HCT116 (cell line): Measurements from ENCODE around the gene TNP1. TPM values are rescaled to one million over a fixed set of nuclear protein-coding genes. Genes with fewer than 3 reads are reported as not detected.

Experiments
- ATAC-seq: fragments of 200-7000 bp; cut with Tn5 transposase; 2 replicates; pipeline ENCODE4 v1.9.1; 2020; ENCODE audit warnings: mild to moderate bottlenecking, moderate library complexity
- BruUV-seq: library from RNA; stranded (reverse); fragments of 400-500 nt; replicated peaks from 2 replicates; lab custom pipeline; 2021; lab: Mats Ljungman, UMichigan
- CTCF ChIA-PET: fragments of 300-600 bp; sonication (Branson Sonifier 250); formaldehyde crosslinking; loops from one replicate; lab custom pipeline; 2021; ENCODE audit warnings: antibody characterized with exemption; lab: Charles Lee
- POLR2A ChIA-PET: fragments of 300-600, 350-600 bp; sonication (Branson Sonifier 250); formaldehyde crosslinking; loops from one replicate; lab custom pipeline; 2021; ENCODE audit warnings: antibody characterized with exemption; lab: Charles Lee
- RAD21 ChIA-PET, 2 experiments: fragments of 300-600 bp; sonication (Branson Sonifier 250); formaldehyde crosslinking; loops; one replicate each; lab custom pipeline; 2023; ENCODE audit warnings: low total read pairs in 2 of 2; ENCODE audit not compliant: uncharacterized antibody in 2 of 2, unreplicated experiment in 2 of 2, low non-redundant PET in 1 of 2; lab: Charles Lee
- DNase-seq: peaks from one replicate; pipeline ENCODE4 v3.0.0-alpha.2; 2010; ENCODE audit warnings: low read depth, low spot score
- H2AFZ ChIP-seq: fragments of 200-600 bp; shearing (Covaris generic), sonication (generic); 2 replicates; pipeline ENCODE4 v1.6.1; 2017; ENCODE audit warnings: low read depth, mixed run types, mixed read lengths, antibody characterized with exemption, low read length; ENCODE audit not compliant: poor library complexity, severe bottlenecking
- H3K27ac ChIP-seq: 2 replicates; pipeline ENCODE4 v1.5.1; 2012; ENCODE audit warnings: low read depth, low read length
- H3K27me3 ChIP-seq: fragments of 200-600 bp; sonication (generic); 2 replicates; pipeline ENCODE4 v1.6.1; 2016; ENCODE audit warnings: mixed run types, low read length, mixed read lengths; ENCODE audit not compliant: insufficient read depth
- H3K36me3 ChIP-seq, 2 experiments: fragments of 200-500 bp in 1 of 2; fragments of 200-600 bp in 1 of 2; sonication (Bioruptor generic) in 1 of 2; sonication (generic) in 1 of 2; 2 replicates each; pipeline versions ENCODE4 v1.5.1 to v1.6.1; 2014 to 2016; ENCODE audit warnings: low read length in 2 of 2, inconsistent platforms in 1 of 2, mixed read lengths in 1 of 2, mixed run types in 1 of 2; ENCODE audit not compliant: insufficient read depth in 2 of 2, control insufficient read depth in 1 of 2
- H3K4me1 ChIP-seq, 2 experiments: fragments of 200-600 bp in 1 of 2; sonication (generic) in 1 of 2; 2 replicates each; pipeline versions ENCODE4 v1.5.1 to v1.6.1; 2012 to 2017; ENCODE audit warnings: low read length in 2 of 2, inconsistent platforms in 1 of 2, mild to moderate bottlenecking in 1 of 2, mixed read lengths in 1 of 2, mixed run types in 1 of 2, moderate library complexity in 1 of 2; ENCODE audit not compliant: insufficient read depth in 2 of 2, control insufficient read depth in 1 of 2
- H3K4me2 ChIP-seq: fragments of 200-600 bp; sonication (generic); 2 replicates; pipeline ENCODE4 v1.6.1; 2017; ENCODE audit warnings: mixed run types, low read length, mixed read lengths
- H3K4me3 ChIP-seq, 2 experiments: fragments of 200-600 bp in 1 of 2; sonication (generic) in 1 of 2; replicated peaks in 1 of 2; 2 replicates each; pipeline ENCODE4 v1.5.1; 2011 to 2016; ENCODE audit warnings: low read length in 2 of 2, control low read depth in 1 of 2, low read depth in 1 of 2, mild to moderate bottlenecking in 1 of 2, mixed read lengths in 1 of 2, mixed run types in 1 of 2
- H3K79me2 ChIP-seq: fragments of 200-600 bp; sonication (generic); 2 replicates; pipeline ENCODE4 v1.6.1; 2017; ENCODE audit warnings: mild to moderate bottlenecking, mixed run types, low read length, moderate library complexity, mixed read lengths; ENCODE audit not compliant: insufficient read depth
- H3K9ac ChIP-seq: fragments of 200-600 bp; sonication (generic); 2 replicates; pipeline ENCODE4 v1.6.1; 2016; ENCODE audit warnings: low read length, mixed read lengths
- H3K9me2 ChIP-seq: fragments of 200-600 bp; sonication (generic), shearing (Covaris generic); 2 replicates; pipeline ENCODE4 v1.6.1; 2017; ENCODE audit warnings: mixed run types, mild to moderate bottlenecking, moderate library complexity; ENCODE audit not compliant: insufficient read depth
- H3K9me3 ChIP-seq, 2 experiments: fragments of 200-500 bp in 1 of 2; fragments of 200-600 bp in 1 of 2; sonication (Bioruptor generic) in 1 of 2; sonication (generic) in 1 of 2; 2 replicates each; pipeline ENCODE4 v1.6.1; 2014 to 2017; ENCODE audit warnings: low read length in 2 of 2, mixed read lengths in 2 of 2, inconsistent platforms in 1 of 2, low read depth in 1 of 2, mild to moderate bottlenecking in 1 of 2, mixed run types in 1 of 2, moderate library complexity in 1 of 2; ENCODE audit not compliant: control insufficient read depth in 1 of 2, insufficient read depth in 1 of 2
- H4K20me1 ChIP-seq: fragments of 200-600 bp; sonication (generic), shearing (Covaris generic); 2 replicates; pipeline ENCODE4 v1.6.1; 2017; ENCODE audit warnings: mixed run types, mild to moderate bottlenecking, moderate library complexity; ENCODE audit not compliant: insufficient read depth
- CBX3 ChIP-seq: IDR thresholded peaks from 2 replicates; pipeline ENCODE4 v1.6.1; 2012; ENCODE audit warnings: low read depth
- EGR1 ChIP-seq: IDR thresholded peaks from 2 replicates; pipeline ENCODE4 v1.6.1; 2012; ENCODE audit warnings: low read depth
- FOSL1 ChIP-seq: IDR thresholded peaks from 2 replicates; pipeline ENCODE4 v1.6.1; 2012; ENCODE audit warnings: low read depth
- JUND ChIP-seq: IDR thresholded peaks from 2 replicates; pipeline ENCODE4 v1.6.1; 2012
- POLR2A ChIP-seq: IDR thresholded peaks from 2 replicates; pipeline ENCODE4 v1.7.0; 2011; ENCODE audit warnings: borderline replicate concordance; ENCODE audit not compliant: insufficient read depth, insufficient read length; ENCODE audit errors: extremely low read depth
- POLR2AphosphoS5 ChIP-seq: IDR thresholded peaks from 2 replicates; pipeline ENCODE4 v1.6.1; 2011; ENCODE audit warnings: mild to moderate bottlenecking, low read depth, low read length, moderate library complexity
- REST ChIP-seq: IDR thresholded peaks from 2 replicates; pipeline ENCODE4 v1.6.1; 2012; ENCODE audit warnings: low read depth
- SIN3A ChIP-seq: IDR thresholded peaks from 2 replicates; pipeline ENCODE4 v1.6.1; 2012; ENCODE audit warnings: low read depth
- SRF ChIP-seq: IDR thresholded peaks from 2 replicates; pipeline ENCODE4 v1.6.1; 2012; ENCODE audit warnings: low read depth
- ZBTB33 ChIP-seq: IDR thresholded peaks from 2 replicates; pipeline ENCODE4 v1.6.1; 2011; ENCODE audit warnings: mild to moderate bottlenecking, low read length, moderate library complexity; ENCODE audit not compliant: insufficient replicate concordance; ENCODE audit errors: extremely low read depth
- intact Hi-C: fragments of 100-400 bp; cut with micrococcal nuclease; formaldehyde crosslinking; loops from 2 replicates; pipeline ENCODE4 v1.10.0; 2022
- total RNA-seq: library from RNA; stranded (reverse); gene quantifications from one replicate; pipeline ENCODE4 v1.2.1, GENCODE V29; 2021; ENCODE audit not compliant: unreplicated experiment

The TNP1 gene
- total RNA-seq, 1 experiment from 2014 or later: not detected

- H4K20me1 ChIP-seq: no peaks in the 10 kb centered on the region
- H3K4me1 ChIP-seq: no peaks in the 10 kb centered on the region
- H3K27ac ChIP-seq: no peak overlapping the region
- BruUV-seq: no TSS peak
- peaks cover 21% of the 10 kb centered on the region for H3K27me3 ChIP-seq
- ChIA-PET CTCF (no interaction called here), POLR2A (no interaction called here), RAD21 (no interaction called here)
- no peak overlapping the region for H3K4me2 ChIP-seq
- no peak for DNase-seq
- H3K79me2 ChIP-seq: no peaks in the 10 kb centered on the region
- ATAC-seq: no peak
- no peaks in the 10 kb centered on the region for H3K36me3 ChIP-seq
- H3K9ac ChIP-seq: no peak overlapping the region
- no peak overlapping the region for H3K4me3 ChIP-seq
- intact Hi-C loops: no loop called here
- no peak for TF ChIP-seq SRF
- TF ChIP-seq ZBTB33: no peak
- no peak for TF ChIP-seq REST
- TF ChIP-seq POLR2A: no peak
- no peak for TF ChIP-seq JUND
- no peak for TF ChIP-seq SIN3A
- no peak for TF ChIP-seq CBX3
- TF ChIP-seq POLR2AphosphoS5: no peak
- no peak for TF ChIP-seq EGR1
- no peak for TF ChIP-seq FOSL1
- H2AFZ ChIP-seq: no peak overlapping the region
- no peaks in the 10 kb centered on the region for H3K9me3 ChIP-seq
- H3K9me2 ChIP-seq: no peaks in the 10 kb centered on the region
These were observed 6.7 kb upstream of the TNP1 start for GRCh38 chr2:216866515-216867095.
